Endothelial cell of umbilical vein (primary cell): ENCODE measurements around the gene NRROS. TPM values are rescaled to one million over a fixed set of nuclear protein-coding genes. Genes with fewer than 3 reads are reported as not detected.

Experiments
- BruUV-seq: library from RNA; stranded (reverse); fragments of 400-500 nt; replicated peaks from 2 replicates; lab custom pipeline; 2021; lab: Mats Ljungman, UMichigan
- CTCF ChIA-PET: fragments of 300-600, 350-600 bp; sonication (Branson Sonifier 250); formaldehyde crosslinking; loops from one replicate; lab custom pipeline; 2021; ENCODE audit warnings: antibody characterized with exemption, inconsistent platforms; lab: Charles Lee
- POLR2A ChIA-PET: fragments of 300-600, 350-600 bp; sonication (Branson Sonifier 250); formaldehyde crosslinking; loops from one replicate; lab custom pipeline; 2021; ENCODE audit warnings: antibody characterized with exemption, inconsistent platforms; lab: Charles Lee
- DNase-seq: peaks from one replicate; pipeline ENCODE4 v3.0.0-alpha.2; 2011; ENCODE audit warnings: low read depth, low spot score
- FAIRE-seq: peaks from 2 replicates; lab custom pipeline; 2011; peaks lifted over from hg19 to GRCh38; lab: Jason Lieb, UNC
- H2AFZ ChIP-seq: 2 replicates; pipeline ENCODE4 v1.6.0; 2012; ENCODE audit warnings: low read depth, low read length, control low read depth, inconsistent platforms
- H3K27ac ChIP-seq: 2 replicates; pipeline ENCODE4 v1.5.1; 2011; ENCODE audit warnings: low read depth, mild to moderate bottlenecking, control low read depth, low read length, moderate library complexity; ENCODE audit not compliant: insufficient read depth
- H3K27me3 ChIP-seq, 2 experiments: 2 replicates each; pipeline versions ENCODE4 v1.6.0 to v1.6.1; 2011; ENCODE audit warnings: low read length in 2 of 2, mixed read lengths in 1 of 2; ENCODE audit not compliant: control insufficient read depth in 2 of 2, insufficient read depth in 2 of 2
- H3K36me3 ChIP-seq, 2 experiments: 2 replicates in 1 of 2; 3 replicates in 1 of 2; pipeline ENCODE4 v1.5.1; 2011; ENCODE audit warnings: low read length in 2 of 2, mild to moderate bottlenecking in 1 of 2, moderate library complexity in 1 of 2; ENCODE audit not compliant: control insufficient read depth in 2 of 2, insufficient read depth in 2 of 2; ENCODE audit errors: extremely low read depth in 1 of 2
- H3K4me1 ChIP-seq: 3 replicates; pipeline ENCODE4 v1.5.1; 2011; ENCODE audit warnings: mild to moderate bottlenecking, low read length; ENCODE audit not compliant: control insufficient read depth, insufficient read depth; ENCODE audit errors: extremely low read depth
- H3K4me2 ChIP-seq: 2 replicates; pipeline ENCODE4 v1.6.1; 2011; ENCODE audit warnings: low read length, control low read depth, mixed read lengths; ENCODE audit not compliant: insufficient read depth
- H3K4me3 ChIP-seq, 3 experiments: fragments of 200-600 bp in 1 of 3; sonication (generic), shearing (Covaris generic) in 1 of 3; replicated peaks in 1 of 3; 2 replicates each; pipeline ENCODE4 v1.5.1; 2011 to 2016; ENCODE audit warnings: control low read depth in 3 of 3, low read length in 3 of 3, mild to moderate bottlenecking in 2 of 3, inconsistent platforms in 1 of 3, low read depth in 1 of 3, moderate library complexity in 1 of 3; ENCODE audit not compliant: insufficient read depth in 1 of 3
- H3K79me2 ChIP-seq: 2 replicates; pipeline ENCODE4 v1.6.0; 2012; ENCODE audit warnings: low read length, inconsistent platforms; ENCODE audit not compliant: control insufficient read depth, insufficient read depth
- H3K9ac ChIP-seq: replicated peaks from 2 replicates; pipeline ENCODE3; 2011; ENCODE audit warnings: low read length, control low read depth; ENCODE audit not compliant: insufficient read depth; ENCODE audit errors: extremely low read depth
- H3K9me1 ChIP-seq: replicated peaks from 3 replicates; pipeline ENCODE4 v1.6.0; 2011; ENCODE audit warnings: mild to moderate bottlenecking, low read length; ENCODE audit not compliant: control insufficient read depth, insufficient read depth; ENCODE audit errors: extremely low read depth
- H3K9me3 ChIP-seq: replicated peaks from 2 replicates; pipeline ENCODE4 v1.5.1; 2012; ENCODE audit warnings: low read length, inconsistent platforms; ENCODE audit not compliant: control insufficient read depth, insufficient read depth
- H4K20me1 ChIP-seq: replicated peaks from 2 replicates; pipeline ENCODE3; 2011; ENCODE audit warnings: mild to moderate bottlenecking, low read length; ENCODE audit not compliant: control insufficient read depth, insufficient read depth; ENCODE audit errors: extremely low read depth
- CTCF ChIP-seq, 2 donors: IDR thresholded peaks; 1 replicate in 1 of 2; 2 replicates in 1 of 2; pipeline ENCODE4 v1.5.1; 2011; ENCODE audit warnings: low read length in 2 of 2, mild to moderate bottlenecking in 2 of 2, moderate library complexity in 2 of 2, control low read depth in 1 of 2, inconsistent platforms in 1 of 2, low read depth in 1 of 2; ENCODE audit not compliant: insufficient read depth in 1 of 2; ENCODE audit errors: extremely low read depth in 1 of 2
- EZH2 ChIP-seq: IDR thresholded peaks from 2 replicates; pipeline ENCODE4 v1.6.1; 2012; ENCODE audit warnings: borderline replicate concordance, low read depth, mild to moderate bottlenecking, moderate library complexity, low read length, inconsistent platforms; ENCODE audit not compliant: severe bottlenecking
- FOS ChIP-seq: IDR thresholded peaks from 2 replicates; pipeline ENCODE4 v1.6.1; 2011; ENCODE audit warnings: mild to moderate bottlenecking, low read length, moderate library complexity, borderline replicate concordance; ENCODE audit not compliant: insufficient read depth
- GATA2 ChIP-seq: IDR thresholded peaks from 2 replicates; pipeline ENCODE4 v1.7.0; 2011; ENCODE audit warnings: low read depth, mild to moderate bottlenecking, moderate library complexity, mixed read lengths, low read length; ENCODE audit not compliant: insufficient read length, insufficient read depth
- JUN ChIP-seq: IDR thresholded peaks from 2 replicates; pipeline ENCODE4 v1.6.1; 2011; ENCODE audit warnings: borderline replicate concordance, low read depth; ENCODE audit not compliant: insufficient read length, insufficient read depth
- MAX ChIP-seq: IDR thresholded peaks from 2 replicates; pipeline ENCODE4 v1.6.1; 2011; ENCODE audit not compliant: insufficient read depth, insufficient read length
- MYC ChIP-seq: IDR thresholded peaks from one replicate; pipeline ENCODE4 v1.6.1; 2011; ENCODE audit warnings: mild to moderate bottlenecking, low read depth, low read length
- POLR2A ChIP-seq: IDR thresholded peaks from 2 replicates; pipeline ENCODE4 v1.6.1; 2012; ENCODE audit warnings: low read depth, mild to moderate bottlenecking, control low read depth, low read length
- POLR2AphosphoS5 ChIP-seq: IDR thresholded peaks from 2 replicates; pipeline ENCODE4 v1.6.1; 2012; ENCODE audit warnings: low read depth, mild to moderate bottlenecking, control low read depth, low read length, moderate library complexity; ENCODE audit not compliant: insufficient read depth
- dilution Hi-C: fragments of 300-500 bp; cut with MboI; formaldehyde crosslinking; loops from one replicate; pipeline ENCODE4 v1.15.0; 2019; ENCODE audit warnings: low sequenced_read_pairs; ENCODE audit not compliant: extremely low pct_ligation_motif_present
- intact Hi-C: fragments of 100-400 bp; cut with micrococcal nuclease; formaldehyde crosslinking; loops from one replicate; pipeline ENCODE4 v1.10.0; 2022
- polyA plus RNA-seq, 4 experiments: library from polyadenylated mRNA; depleted of rRNA in 3 of 4; stranded (reverse) in 3 of 4; unstranded in 1 of 4; fragments of >200 nt; gene quantifications; 2 replicates each; pipeline versions ENCODE4 v1.2.1 to v1.2.3, GENCODE V29; 2011 to 2012; ENCODE audit warnings: missing spikeins in 1 of 4
- total RNA-seq: library from RNA; stranded (reverse); gene quantifications from 2 replicates; pipeline ENCODE4 v1.2.3, GENCODE V29; 2021

NRROS gene
- total and polyA plus RNA-seq, 2 donors (not counting 3 experiments of a cell fraction or from before 2014, with no cell fraction given) = 8.1 to 15.6 TPM

- CTCF ChIA-PET = no interaction called here
- no peak for DNase-seq
- no TSS peak for BruUV-seq
Observed at GRCh38 chr3:196666001-196666867, 26.7 kb downstream of the NRROS start.

More at GRCh38 chr3:196666001-196666867, 26.7 kb downstream of the NRROS start:
- Histone ChIP-seq H3K27me3 (peaks cover 0 to 2% of the 10 kb centered on the region in 2 experiments), H3K4me3 (no peak overlapping the region), H3K9ac (no peak overlapping the region), H2AFZ (no peak overlapping the region), H3K36me3 (no peaks in the 10 kb centered on the region), H3K4me2 (no peak overlapping the region), H3K9me3 (no peaks in the 10 kb centered on the region), H3K9me1 (no peaks in the 10 kb centered on the region), H3K27ac (no peak overlapping the region), H4K20me1 (no peaks in the 10 kb centered on the region), H3K79me2 (no peaks in the 10 kb centered on the region), H3K4me1 (peaks cover 7% of the 10 kb centered on the region)
- dilution Hi-C loops = no loop called here
- POLR2A ChIA-PET = no interaction called here
- FAIRE-seq = no peak
- intact Hi-C loops = no loop called here
- TF ChIP-seq MAX (no peak), EZH2 (no peak), POLR2A (no peak), JUN (no peak), MYC (no peak), POLR2AphosphoS5 (no peak), GATA2 (no peak), FOS (no peak), CTCF (IDR thresholded peaks at IDR 0.05; ENCODE audit: extremely low read depth in 1 of 2, insufficient read depth in 1 of 2, low read depth in 1 of 2, low read length in 2 of 2) (no peak)
